Measurements from ENCODE around the gene SNRPD2. TPM values are rescaled to one million over a fixed set of nuclear protein-coding genes. Genes with fewer than 3 reads are reported as not detected.

The SNRPD2 gene
- total and polyA plus RNA-seq, 9 donors: 279 to 508 (median 382) TPM

DNA sequence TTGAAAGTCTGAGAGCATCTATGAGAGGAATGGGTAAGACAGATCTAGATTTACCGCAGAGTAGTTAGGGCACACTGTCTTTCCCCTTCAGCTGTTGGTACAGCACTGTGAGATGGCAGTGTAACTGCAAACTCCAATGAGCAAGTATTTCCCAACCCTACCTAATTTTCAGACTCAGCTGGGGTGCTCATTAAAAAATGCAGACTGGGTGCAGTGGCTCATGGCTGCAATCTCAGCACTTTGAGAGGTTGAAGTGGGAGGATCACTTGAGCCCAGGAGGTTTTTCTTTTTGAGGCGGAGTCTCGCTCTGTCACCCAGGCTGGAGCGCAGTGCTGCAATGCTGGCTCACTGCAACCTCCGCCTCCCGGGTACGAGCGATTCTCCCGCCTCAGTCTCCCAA is 13.4 kb upstream of the SNRPD2 start:
- DNase-seq: no peak
- WGBS, 3 donors: 88 to 97% (median 94%) methylated on average over 9 of the region's 9 CpGs
- Histone ChIP-seq H3K9me3 (no peaks in the 10 kb centered on the region), H3K27me3 (no peaks in the 10 kb centered on the region), H3K4me1 (ENCODE audit: insufficient read depth) (no peaks in the 10 kb centered on the region), H3K36me3 (no peaks in the 10 kb centered on the region), H3K4me3 (no peak overlapping the region), H3K27ac (no peak overlapping the region)
- TF ChIP-seq, protein P1, sequence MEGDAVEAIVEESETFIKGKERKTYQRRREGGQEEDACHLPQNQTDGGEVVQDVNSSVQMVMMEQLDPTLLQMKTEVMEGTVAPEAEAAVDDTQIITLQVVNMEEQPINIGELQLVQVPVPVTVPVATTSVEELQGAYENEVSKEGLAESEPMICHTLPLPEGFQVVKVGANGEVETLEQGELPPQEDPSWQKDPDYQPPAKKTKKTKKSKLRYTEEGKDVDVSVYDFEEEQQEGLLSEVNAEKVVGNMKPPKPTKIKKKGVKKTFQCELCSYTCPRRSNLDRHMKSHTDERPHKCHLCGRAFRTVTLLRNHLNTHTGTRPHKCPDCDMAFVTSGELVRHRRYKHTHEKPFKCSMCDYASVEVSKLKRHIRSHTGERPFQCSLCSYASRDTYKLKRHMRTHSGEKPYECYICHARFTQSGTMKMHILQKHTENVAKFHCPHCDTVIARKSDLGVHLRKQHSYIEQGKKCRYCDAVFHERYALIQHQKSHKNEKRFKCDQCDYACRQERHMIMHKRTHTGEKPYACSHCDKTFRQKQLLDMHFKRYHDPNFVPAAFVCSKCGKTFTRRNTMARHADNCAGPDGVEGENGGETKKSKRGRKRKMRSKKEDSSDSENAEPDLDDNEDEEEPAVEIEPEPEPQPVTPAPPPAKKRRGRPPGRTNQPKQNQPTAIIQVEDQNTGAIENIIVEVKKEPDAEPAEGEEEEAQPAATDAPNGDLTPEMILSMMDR (IDR thresholded peaks at IDR 0.05): no peak
- no peak for TF ChIP-seq EP300 (IDR thresholded peaks at IDR 0.05)
- no peak for TF ChIP-seq POLR2A (IDR thresholded peaks at IDR 0.05)
- intact Hi-C loops (cut with DNase I): no loop called here

DNA sequence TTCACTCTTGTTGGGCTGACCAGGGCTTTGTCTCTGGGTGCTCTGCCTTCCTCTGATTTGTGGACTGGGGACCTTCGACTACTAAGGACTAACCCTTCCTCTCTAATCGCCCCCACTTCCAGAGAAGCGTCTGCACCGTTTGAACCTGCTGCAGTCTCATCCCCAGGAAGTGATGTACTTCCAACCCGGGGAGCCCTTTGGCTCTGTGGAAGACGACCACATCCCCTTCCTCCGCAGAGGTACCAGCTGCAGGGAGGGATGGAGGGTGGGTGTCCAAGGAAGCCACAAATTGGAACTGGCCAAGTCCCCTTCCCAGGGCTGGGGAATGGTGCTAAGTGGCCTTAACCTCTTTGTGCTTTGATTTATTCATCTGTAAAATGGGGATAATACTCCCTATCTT is 9.9 kb upstream of the SNRPD2 start:
- Histone ChIP-seq H3K9me3 (no peaks in the 10 kb centered on the region), H3K27me3 (no peaks in the 10 kb centered on the region), H3K4me1 (ENCODE audit: insufficient read depth) (no peaks in the 10 kb centered on the region), H3K36me3 (no peaks in the 10 kb centered on the region), H3K27ac (no peak overlapping the region), H3K4me3 (no peak overlapping the region)
- TF ChIP-seq EP300 (IDR thresholded peaks at IDR 0.05) (no peak), POLR2A (IDR thresholded peaks at IDR 0.05) (no peak)
- TF ChIP-seq, protein P1 (IDR thresholded peaks at IDR 0.05): no peak
- no peak for DNase-seq
- intact Hi-C loops (cut with DNase I): no loop called here
- WGBS, 3 donors: 68 to 90% (median 76%) methylated on average over 7 of the region's 7 CpGs

DNA sequence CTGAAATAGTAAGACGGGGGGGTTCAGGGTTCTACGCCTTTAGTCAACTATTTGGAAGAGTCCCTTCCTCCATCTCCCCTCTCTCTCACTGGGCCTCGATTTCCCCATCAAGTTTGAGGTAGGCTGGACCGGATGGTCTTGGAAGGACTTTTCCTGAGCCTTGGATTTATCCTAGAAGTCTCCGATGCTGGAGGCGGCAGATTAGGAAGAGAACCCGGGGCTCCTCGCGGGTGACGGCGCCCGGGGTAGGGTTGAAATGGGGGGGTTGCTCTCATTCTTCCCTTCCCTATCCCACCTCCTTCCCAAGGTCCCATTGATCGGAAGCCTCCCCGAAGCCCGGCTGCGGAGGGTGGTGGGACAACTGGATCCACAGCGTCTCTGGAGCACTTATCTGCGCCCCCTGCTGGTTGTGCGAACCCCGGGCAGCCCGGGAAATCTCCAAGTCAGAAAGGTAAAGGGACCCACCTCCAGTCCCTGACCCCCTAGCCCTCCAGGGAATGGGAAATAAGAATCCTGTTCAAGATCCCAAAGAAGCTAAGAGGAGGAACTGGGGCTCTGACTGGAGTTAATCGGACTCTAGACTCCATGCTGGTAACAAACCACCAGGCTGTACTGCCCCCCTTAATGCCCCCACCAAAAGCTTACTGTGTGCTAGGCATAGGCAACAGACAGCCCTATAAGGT is 1.5 kb upstream of the SNRPD2 start:
- TF ChIP-seq POLR2A (IDR thresholded peaks at IDR 0.05) (no peak), EP300 (IDR thresholded peaks at IDR 0.05) (no peak)
- TF ChIP-seq, protein P1 (IDR thresholded peaks at IDR 0.05): peak; percentile 61 to 79 (median 67)
- Histone ChIP-seq H3K4me3 (peak overlapping the region; percentile 57), H3K4me1 (ENCODE audit: insufficient read depth) (peaks cover 3% of the 10 kb centered on the region), H3K27me3 (no peaks in the 10 kb centered on the region), H3K27ac (peak overlapping the region; percentile 7 to 88), H3K36me3 (no peaks in the 10 kb centered on the region), H3K9me3 (no peaks in the 10 kb centered on the region)
- WGBS, 3 donors: 0 to 3% (median 2%) methylated on average over 22 of the region's 22 CpGs
- peak; percentile 64 to 84 (median 80) for DNase-seq
- intact Hi-C loops (cut with DNase I): loop anchor here in 3 of 4 donors (5.0 kb wide), 2 partner anchors 74 to 171 kb away; partner anchors contain the start of gene SIX5 (in 2 of the 3)

DNA sequence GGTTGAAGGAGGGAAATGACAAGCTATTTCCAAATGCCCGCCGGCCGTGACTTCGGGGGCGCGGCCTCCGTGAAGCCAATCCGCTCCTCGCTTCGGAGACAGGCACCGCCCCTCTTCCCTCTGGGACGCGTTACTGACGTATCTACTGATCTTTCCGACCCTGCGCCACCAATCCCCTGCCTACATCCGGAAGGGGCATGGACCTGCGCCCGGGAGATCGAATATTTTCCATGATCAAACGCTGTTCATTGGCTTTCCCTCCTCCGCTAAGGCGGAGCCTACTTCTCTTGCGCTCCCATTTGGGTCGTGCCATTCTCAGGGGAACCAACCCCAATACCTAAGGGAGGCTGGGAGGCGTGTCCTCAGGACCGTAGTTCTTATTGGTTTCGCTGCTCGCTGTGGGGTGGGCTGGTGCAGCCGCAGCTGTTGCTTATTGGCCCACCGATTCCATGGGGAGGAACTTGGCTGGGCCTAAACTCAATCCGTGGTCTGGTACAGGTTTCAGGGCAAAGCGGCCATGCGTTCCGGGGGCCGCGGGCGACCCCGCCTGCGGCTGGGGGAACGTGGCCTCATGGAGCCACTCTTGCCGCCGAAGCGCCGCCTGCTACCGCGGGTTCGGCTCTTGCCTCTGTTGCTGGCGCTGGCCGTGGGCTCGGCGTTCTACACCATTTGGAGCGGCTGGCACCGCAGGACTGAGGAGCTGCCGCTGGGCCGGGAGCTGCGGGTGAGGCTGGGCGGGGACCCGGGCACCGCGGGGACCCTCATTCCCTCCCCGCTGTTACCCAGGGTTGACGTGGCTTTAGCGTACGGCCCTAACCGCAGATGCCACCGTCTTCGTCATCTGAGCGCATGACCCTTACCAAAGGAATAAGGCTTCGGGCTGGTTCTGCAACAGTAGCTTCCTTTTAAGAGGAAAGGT is 693 bp upstream of the SNRPD2 start, which contains the start of gene QPCTL:
Gene QPCTL (plus strand): TSS at position 480 of the 919 bp plus-strand sequence. CDS start 38 bp downstream, at position 518.
- Histone ChIP-seq H3K27ac (peak within 1 kb of the TSS; percentile 7 to 88), H3K4me3 (peak within 1 kb of the TSS; percentile 57), H3K9me3 (no peaks in the 10 kb centered on the region), H3K27me3 (no peaks in the 10 kb centered on the region), H3K36me3 (no peaks in the 10 kb centered on the region), H3K4me1 (ENCODE audit: insufficient read depth) (peaks cover 3% of the 10 kb centered on the region)
- peak; percentile 90 to 95 (median 93) for DNase-seq
- WGBS, 3 donors: 0 to 1% (median 0%) methylated on average over 53 to 70 of the region's 70 CpGs
- no peak for TF ChIP-seq EP300 (IDR thresholded peaks at IDR 0.05)
- TF ChIP-seq, protein P1 (IDR thresholded peaks at IDR 0.05): no peak
- TF ChIP-seq POLR2A (IDR thresholded peaks at IDR 0.05): no peak
- intact Hi-C loops (cut with DNase I): loop anchor here in 3 of 4 donors (5.0 kb wide), 2 partner anchors 75 to 170 kb away; partner anchors contain the start of gene SIX5 (in 2 of the 3)

Data from ovary (tissue), 9 donors.